ENCODE measurements around the gene KCNJ12. TPM values are rescaled to one million over a fixed set of nuclear protein-coding genes. Genes with fewer than 3 reads are reported as not detected.
A peak's percentile ranks its signal among the peaks of the same experiment; 100 is the strongest.
"Not testable (repeated sequence)": the region's sequence is repeated elsewhere in the genome, so short reads cannot be mapped to it uniquely, and the experiment has no call there.

Gene KCNJ12
- total RNA-seq, 1 experiment from 2014 or later, result 0.40 TPM

DNA sequence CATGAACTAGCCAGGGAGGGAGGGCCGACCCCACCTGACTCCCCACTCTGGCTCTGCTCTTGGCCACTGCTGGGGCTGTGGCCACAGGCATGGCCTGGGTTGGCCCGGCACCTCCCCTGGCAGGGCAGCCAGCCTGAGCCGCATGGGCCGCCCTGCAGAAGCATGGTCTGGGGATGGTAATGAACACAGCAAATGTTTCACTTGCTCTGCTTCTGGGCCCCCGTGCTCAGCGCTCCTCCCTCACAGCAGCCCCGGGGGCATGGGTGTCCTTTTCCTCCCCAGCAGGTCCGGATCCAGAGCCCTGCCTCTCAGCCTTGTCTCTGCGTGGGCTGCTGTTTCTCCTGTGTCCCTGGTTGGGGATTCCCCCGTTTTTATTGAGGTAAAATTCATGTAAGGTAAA, 30.9 kb upstream of the KCNJ12 start:
- Histone ChIP-seq H3K27ac (no peak overlapping the region), H3K36me3 (no peaks in the 10 kb centered on the region), H3K9me3 (replicated peaks) (peaks cover 2% of the 10 kb centered on the region; the same call in 1 of the 2 replicates), H3K27me3 (peaks cover 7% of the 10 kb centered on the region), H3K4me1 (no peaks in the 10 kb centered on the region), H3K4me3 (no peak overlapping the region)
- DNase-seq, result peak; percentile 38 to 56

DNA sequence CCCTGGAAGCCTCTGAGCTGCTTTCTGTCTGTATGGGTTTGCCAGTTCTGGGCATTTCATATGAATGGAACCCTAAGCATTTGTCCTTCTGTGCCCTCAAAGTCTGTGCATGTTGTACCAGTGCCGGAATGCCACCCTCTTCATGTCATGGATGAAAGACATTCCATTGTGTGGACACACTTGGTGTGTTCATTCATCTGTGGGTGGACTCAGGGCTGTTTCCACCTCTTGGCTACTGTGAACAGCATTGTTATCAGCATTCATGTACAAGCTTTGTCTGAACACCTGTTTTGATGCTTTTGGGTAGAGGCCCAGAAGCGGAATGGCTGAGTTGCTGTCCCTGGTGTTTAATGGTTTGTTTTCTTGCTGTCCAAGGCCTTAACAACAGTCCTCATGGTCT, 30.1 kb upstream of the KCNJ12 start:
- not testable (repeated sequence) for DNase-seq; H3K27me3 ChIP-seq; H3K36me3 ChIP-seq; H3K4me1 ChIP-seq; H3K9me3 ChIP-seq (replicated peaks); H3K4me3 ChIP-seq; H3K27ac ChIP-seq

DNA sequence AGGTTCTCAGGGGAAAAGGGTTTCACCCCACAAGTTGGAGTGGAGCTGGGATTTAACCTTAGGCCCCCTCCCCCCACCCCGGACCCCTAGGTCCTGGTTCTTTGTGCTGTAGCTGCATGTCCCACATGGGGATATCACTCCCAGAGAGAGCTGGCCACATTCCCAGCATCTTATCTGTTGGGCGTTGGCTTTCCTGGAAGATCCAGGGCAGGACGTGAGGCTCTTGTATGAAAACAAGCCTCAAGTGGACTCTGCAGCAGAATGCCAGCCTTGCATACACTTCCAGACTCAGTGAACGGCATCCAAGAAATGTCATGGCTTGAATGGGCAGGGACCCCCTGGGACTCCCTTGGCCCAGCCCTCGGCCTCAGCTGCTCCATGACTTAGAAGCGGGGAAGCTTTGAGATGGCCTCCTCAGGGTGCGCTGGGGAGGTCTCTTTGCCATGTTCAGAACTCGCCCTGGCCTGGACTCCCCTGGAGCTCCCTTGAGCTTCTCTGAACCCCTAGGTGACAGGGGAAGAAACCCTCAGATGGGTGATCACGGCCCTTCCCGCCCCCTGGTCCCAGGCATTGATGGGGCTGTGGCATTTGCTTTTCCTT, 29.4 kb upstream of the KCNJ12 start:
- H3K4me3 ChIP-seq; H3K4me1 ChIP-seq; H3K36me3 ChIP-seq; DNase-seq; H3K9me3 ChIP-seq (replicated peaks); H3K27ac ChIP-seq: not testable (repeated sequence)
- H3K27me3 ChIP-seq, result peaks cover 12% of the 10 kb centered on the region

GRCh38 chr17:21347660-21348059, 28.5 kb upstream of the KCNJ12 start:
- H3K4me1 ChIP-seq; H3K4me3 ChIP-seq; H3K36me3 ChIP-seq; DNase-seq; H3K9me3 ChIP-seq (replicated peaks); H3K27ac ChIP-seq: not testable (repeated sequence)
- H3K27me3 ChIP-seq, result peaks cover 19% of the 10 kb centered on the region

- not testable (repeated sequence) for H3K27ac ChIP-seq; H3K4me1 ChIP-seq; H3K4me3 ChIP-seq; H3K36me3 ChIP-seq; H3K9me3 ChIP-seq (replicated peaks)
- H3K27me3 ChIP-seq, result peaks cover 21% of the 10 kb centered on the region
- DNase-seq, result peak in 1 of 2 experiments; percentile 58
These were observed 27.9 kb upstream of the KCNJ12 start for GRCh38 chr17:21348081-21348925.

DNA sequence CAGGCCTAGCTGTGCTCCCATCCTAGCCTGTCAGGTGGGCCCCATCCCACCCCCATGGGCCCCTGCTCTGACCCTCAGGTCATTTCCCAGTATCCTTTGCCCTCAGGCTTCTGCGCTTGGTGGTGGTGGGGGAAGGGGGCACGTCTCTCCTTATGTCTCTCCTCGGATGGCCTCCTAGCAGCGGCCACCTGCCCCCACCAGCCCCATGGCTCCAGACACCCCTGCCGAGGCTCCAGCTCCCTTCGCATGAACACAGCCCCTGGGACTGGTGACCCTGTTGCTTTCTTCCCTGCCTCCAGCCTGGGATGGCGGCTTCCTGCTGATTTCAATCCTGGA, 27.3 kb upstream of the KCNJ12 start:
- H3K27ac ChIP-seq; H3K4me3 ChIP-seq; H3K4me1 ChIP-seq; H3K9me3 ChIP-seq (replicated peaks); H3K36me3 ChIP-seq: not testable (repeated sequence)
- DNase-seq, result peak in 1 of 2 experiments; percentile 17
- peaks cover 24% of the 10 kb centered on the region for H3K27me3 ChIP-seq

DNA sequence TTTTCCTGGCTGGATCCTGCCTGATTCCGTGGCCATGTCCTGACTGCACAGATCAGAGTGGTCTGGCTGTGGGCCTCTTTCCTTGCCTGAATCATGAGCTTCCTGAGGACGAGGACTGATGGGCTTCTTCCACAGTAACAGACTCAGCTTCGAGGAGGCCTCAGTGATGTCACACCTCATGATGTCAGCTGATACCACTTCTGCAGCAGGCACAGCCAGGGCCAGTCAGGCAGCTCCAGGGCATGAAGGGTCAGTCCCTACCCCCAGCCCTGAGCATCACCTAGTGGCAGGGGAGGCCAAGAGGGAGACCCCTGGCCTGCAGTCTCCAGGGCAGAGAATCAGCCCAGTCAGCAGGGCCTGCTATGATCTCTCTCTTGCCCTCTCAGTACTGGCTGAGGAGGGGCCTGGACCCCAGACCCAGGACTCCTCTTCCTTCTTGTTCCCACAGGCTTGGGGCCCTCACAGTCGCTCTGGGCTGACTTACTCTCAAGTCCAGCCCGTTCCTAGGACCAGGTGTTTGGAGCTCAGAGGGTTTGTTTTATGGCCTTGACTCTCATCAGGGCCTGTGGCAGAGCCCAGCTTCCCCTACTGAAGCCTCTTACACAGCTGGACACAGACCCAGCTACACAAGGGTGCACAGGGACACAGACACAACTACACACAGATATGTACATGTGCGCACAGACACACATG, 26.7 kb upstream of the KCNJ12 start:
- H3K4me1 ChIP-seq; H3K9me3 ChIP-seq (replicated peaks); H3K4me3 ChIP-seq; H3K36me3 ChIP-seq; H3K27ac ChIP-seq: not testable (repeated sequence)
- H3K27me3 ChIP-seq, result peaks cover 24% of the 10 kb centered on the region
- peak in 1 of 2 experiments; percentile 27 for DNase-seq

GRCh38 chr17:21350495-21350894, 25.7 kb upstream of the KCNJ12 start:
- H3K36me3 ChIP-seq; H3K27ac ChIP-seq; H3K4me1 ChIP-seq; H3K9me3 ChIP-seq (replicated peaks); DNase-seq; H3K4me3 ChIP-seq: not testable (repeated sequence)
- peaks cover 19% of the 10 kb centered on the region for H3K27me3 ChIP-seq

- no peak for DNase-seq
- Histone ChIP-seq H3K9me3 (replicated peaks) (no peaks in the 10 kb centered on the region), H3K36me3 (no peaks in the 10 kb centered on the region), H3K4me1 (no peaks in the 10 kb centered on the region), H3K27ac (no peak overlapping the region), H3K27me3 (peaks cover 19% of the 10 kb centered on the region), H3K4me3 (no peak overlapping the region)
These were observed 24.6 kb upstream of the KCNJ12 start for GRCh38 chr17:21351366-21352065.

GRCh38 chr17:21352221-21352980, 23.8 kb upstream of the KCNJ12 start:
- DNase-seq, result peak in 1 of 2 experiments; percentile 4

DNA sequence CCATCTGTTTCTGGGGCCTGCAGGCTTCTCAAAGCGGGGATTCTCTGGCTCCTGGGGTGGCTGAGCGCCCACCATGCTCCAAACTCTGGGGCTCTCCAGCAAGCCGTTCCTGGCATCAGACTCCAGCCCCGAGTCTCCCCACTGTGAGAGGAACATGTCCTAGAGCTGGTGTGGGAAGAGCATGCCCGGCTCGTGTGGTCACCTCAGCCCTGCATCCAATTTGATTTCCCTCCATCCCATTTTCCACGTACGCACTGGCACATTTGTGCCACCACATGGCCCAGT, 23.2 kb upstream of the KCNJ12 start:
- peak in 1 of 2 experiments; percentile 9 for DNase-seq
- Histone ChIP-seq H3K36me3 (no peaks in the 10 kb centered on the region), H3K4me3 (no peak overlapping the region), H3K27ac (no peak overlapping the region), H3K27me3 (peaks cover 26% of the 10 kb centered on the region), H3K9me3 (replicated peaks) (no peaks in the 10 kb centered on the region), H3K4me1 (no peaks in the 10 kb centered on the region)

More at GRCh38 chr17:21352221-21352980, 23.8 kb upstream of the KCNJ12 start:
- no peak overlapping the region for H3K4me3 ChIP-seq
- no peaks in the 10 kb centered on the region for H3K4me1 ChIP-seq
- H3K27ac ChIP-seq, result no peak overlapping the region
- H3K9me3 ChIP-seq (replicated peaks), result no peaks in the 10 kb centered on the region
- H3K36me3 ChIP-seq, result no peaks in the 10 kb centered on the region
- H3K27me3 ChIP-seq, result peaks cover 21% of the 10 kb centered on the region

- Histone ChIP-seq H3K9me3 (replicated peaks) (no peaks in the 10 kb centered on the region), H3K27ac (no peak overlapping the region), H3K4me3 (no peak overlapping the region), H3K4me1 (no peaks in the 10 kb centered on the region), H3K36me3 (no peaks in the 10 kb centered on the region), H3K27me3 (peaks cover 29% of the 10 kb centered on the region)
- no peak for DNase-seq
These were observed 22.7 kb upstream of the KCNJ12 start for GRCh38 chr17:21353326-21354010.

GRCh38 chr17:21354796-21355385, 21.3 kb upstream of the KCNJ12 start:
- Histone ChIP-seq H3K36me3 (no peaks in the 10 kb centered on the region), H3K4me3 (no peak overlapping the region), H3K4me1 (no peaks in the 10 kb centered on the region), H3K27me3 (peaks cover 32% of the 10 kb centered on the region), H3K27ac (no peak overlapping the region), H3K9me3 (replicated peaks) (no peaks in the 10 kb centered on the region)
- no peak for DNase-seq

GRCh38 chr17:21355586-21355985, 20.6 kb upstream of the KCNJ12 start:
- H3K4me3 ChIP-seq, result no peak overlapping the region
- no peaks in the 10 kb centered on the region for H3K4me1 ChIP-seq
- H3K27me3 ChIP-seq, result peaks cover 39% of the 10 kb centered on the region
- H3K27ac ChIP-seq, result no peak overlapping the region
- H3K36me3 ChIP-seq, result no peaks in the 10 kb centered on the region
- H3K9me3 ChIP-seq (replicated peaks), result no peaks in the 10 kb centered on the region
- DNase-seq, result no peak
